Breast epithelium (tissue), 4 donors: Measurements from ENCODE around the gene SPOPL. TPM values are rescaled to one million over a fixed set of nuclear protein-coding genes. Genes with fewer than 3 reads are reported as not detected.

Source experiments
- DNase-seq, 2 donors: peaks; one replicate each; pipeline ENCODE4 v3.0.0-alpha.2; 2019; ENCODE audit warnings: low spot score in 2 of 2
- H3K27ac ChIP-seq, 2 donors: fragments of 200-600 bp; sonication (generic) in 1 of 2; one replicate each; pipeline ENCODE4 v1.5.1; 2016 to 2019; ENCODE audit warnings: mild to moderate bottlenecking in 1 of 2
- H3K27me3 ChIP-seq, 2 donors: fragments of 200-600 bp; sonication (generic) in 1 of 2; one replicate each; pipeline versions ENCODE4 v1.5.1 to v1.6.0; 2017 to 2019; ENCODE audit warnings: control low read depth in 1 of 2, mild to moderate bottlenecking in 1 of 2
- H3K36me3 ChIP-seq: fragments of 200-600 bp; one replicate; pipeline ENCODE4 v1.5.1; 2019
- H3K4me1 ChIP-seq, 2 donors: fragments of 200-600 bp; sonication (generic); one replicate each; pipeline ENCODE4 v1.5.1; 2016 to 2019; ENCODE audit warnings: control low read depth in 1 of 2
- H3K4me3 ChIP-seq, 3 donors: fragments of 200-600 bp; sonication (generic); 1 replicate in 2 of 3; 2 replicates in 1 of 3; pipeline ENCODE4 v1.5.1; 2016 to 2019; ENCODE audit warnings: mild to moderate bottlenecking in 3 of 3, moderate library complexity in 2 of 3
- H3K9me3 ChIP-seq, 2 donors: fragments of 200-600 bp; sonication (generic) in 1 of 2; one replicate each; pipeline ENCODE4 v1.5.1; 2016 to 2019; ENCODE audit warnings: control low read depth in 1 of 2
- CTCF ChIP-seq, 3 donors: fragments of 450-650 bp; IDR thresholded peaks; one replicate each; pipeline ENCODE4 v1.5.1; 2016 to 2017; ENCODE audit warnings: antibody characterized with exemption in 3 of 3, mild to moderate bottlenecking in 3 of 3, moderate library complexity in 3 of 3
- POLR2A ChIP-seq: fragments of 450-650 bp; IDR thresholded peaks from one replicate; pipeline ENCODE4 v1.6.1; 2016; ENCODE audit warnings: antibody characterized with exemption, mild to moderate bottlenecking, moderate library complexity
- POLR2AphosphoS5 ChIP-seq, 3 donors: sonication (generic); formaldehyde crosslinking; IDR thresholded peaks; one replicate each; pipeline ENCODE4 v1.6.1; 2017; ENCODE audit warnings: antibody characterized with exemption in 3 of 3
- intact Hi-C: fragments of 100-400 bp; cut with DNase I; formaldehyde crosslinking; loops from one replicate; pipeline ENCODE4 v1.15.1; 2023; ENCODE audit warnings: low total_unique reads
- total RNA-seq, 3 donors: library from RNA; depleted of rRNA; stranded (reverse); fragments of >200 nt; gene quantifications; one replicate each; pipeline ENCODE4 v1.1.0, GENCODE V29; 2016

SPOPL gene
- total RNA-seq: 10 to 100 TPM; 25.3 to 71.4 (median 49.2) TPM

- Histone ChIP-seq H3K27ac (peak within 1 kb of the TSS; percentile 97 to 99), H3K9me3 (no peaks in the 10 kb centered on the region), H3K27me3 (no peaks in the 10 kb centered on the region), H3K36me3 (no peaks in the 10 kb centered on the region), H3K4me3 (peak within 1 kb of the TSS; percentile 84 to 97 (median 94)), H3K4me1 (no peaks in the 10 kb centered on the region)
- intact Hi-C loops: no loop called here
- peak; percentile 91 for DNase-seq
- TF ChIP-seq POLR2AphosphoS5 (IDR thresholded peaks at IDR 0.05) (peak in 2 of 3 donors; percentile 60 to 67), CTCF (IDR thresholded peaks at IDR 0.05) (no peak), POLR2A (peak; percentile 18)
These were observed at the start of gene SPOPL for GRCh38 chr2:138501425-138502254. TSS of gene SPOPL (plus strand) at chr2:138501770. CDS start at chr2:138550217, 48,447 bp downstream.

- intact Hi-C loops: no loop called here
- no peaks in the 10 kb centered on the region for H3K36me3 ChIP-seq
- DNase-seq: no peak
- H3K4me1 ChIP-seq: no peaks in the 10 kb centered on the region
- no peak overlapping the region for H3K27ac ChIP-seq
- no peaks in the 10 kb centered on the region for H3K27me3 ChIP-seq
- H3K4me3 ChIP-seq: no peak overlapping the region
- TF ChIP-seq POLR2A (no peak), POLR2AphosphoS5 (IDR thresholded peaks at IDR 0.05) (no peak), CTCF (IDR thresholded peaks at IDR 0.05) (no peak)
- H3K9me3 ChIP-seq: no peaks in the 10 kb centered on the region
These were observed 49.2 kb upstream of the SPOPL start for GRCh38 chr2:138452324-138452723.

GRCh38 chr2:138453815-138454214 lies 47.8 kb upstream of the SPOPL start:
- H3K9me3 ChIP-seq: no peaks in the 10 kb centered on the region
- no peaks in the 10 kb centered on the region for H3K36me3 ChIP-seq
- H3K27me3 ChIP-seq: no peaks in the 10 kb centered on the region
- TF ChIP-seq POLR2AphosphoS5 (IDR thresholded peaks at IDR 0.05) (no peak), POLR2A (no peak), CTCF (IDR thresholded peaks at IDR 0.05) (no peak)
- no peak overlapping the region for H3K27ac ChIP-seq
- H3K4me1 ChIP-seq: no peaks in the 10 kb centered on the region
- no peak overlapping the region for H3K4me3 ChIP-seq
- DNase-seq: no peak
- intact Hi-C loops: no loop called here

GRCh38 chr2:138454761-138455160 lies 46.8 kb upstream of the SPOPL start:
- TF ChIP-seq POLR2AphosphoS5 (IDR thresholded peaks at IDR 0.05) (no peak), POLR2A (no peak), CTCF (IDR thresholded peaks at IDR 0.05) (no peak)
- H3K27me3 ChIP-seq: no peaks in the 10 kb centered on the region
- H3K36me3 ChIP-seq: no peaks in the 10 kb centered on the region

GRCh38 chr2:138455275-138455674 lies 46.3 kb upstream of the SPOPL start:
- H3K9me3 ChIP-seq: no peaks in the 10 kb centered on the region
- TF ChIP-seq CTCF (IDR thresholded peaks at IDR 0.05) (no peak), POLR2A (no peak)
- H3K4me3 ChIP-seq: no peak overlapping the region
- peak overlapping the region in 1 of 2 donors; percentile 48 for H3K27ac ChIP-seq
- no peaks in the 10 kb centered on the region for H3K36me3 ChIP-seq
- DNase-seq: no peak
- intact Hi-C loops: no loop called here
- H3K27me3 ChIP-seq: no peaks in the 10 kb centered on the region
- no peaks in the 10 kb centered on the region for H3K4me1 ChIP-seq

More at GRCh38 chr2:138454761-138455160, 46.8 kb upstream of the SPOPL start:
- Histone ChIP-seq H3K4me1 (no peaks in the 10 kb centered on the region), H3K4me3 (no peak overlapping the region), H3K9me3 (no peaks in the 10 kb centered on the region), H3K27ac (no peak overlapping the region)
- intact Hi-C loops: no loop called here
- DNase-seq: no peak
